ENCODE measurements around the gene CD274. TPM values are rescaled to one million over a fixed set of nuclear protein-coding genes. Genes with fewer than 3 reads are reported as not detected.
"Not testable (repeated sequence)": the region's sequence is repeated elsewhere in the genome, so short reads cannot be mapped to it uniquely, and the experiment has no call there.

Gene CD274
- total and polyA plus RNA-seq, 2 experiments from 2014 or later, result 0.07 TPM; not detected in 1

GRCh38 chr9:5459289-5459829 is 9.0 kb downstream of the CD274 start:
- Histone ChIP-seq H3K79me2 (no peaks in the 10 kb centered on the region), H3K36me3 (replicated peaks; ENCODE audit: insufficient read depth, low read depth) (no peaks in the 10 kb centered on the region), H3K4me1 (ENCODE audit: insufficient read depth) (no peaks in the 10 kb centered on the region), H2AFZ (no peak overlapping the region), H3K9me2 (replicated peaks; ENCODE audit: insufficient read depth) (no peaks in the 10 kb centered on the region), H3K27ac (no peak overlapping the region), H3K9me3 (ENCODE audit: low read depth) (no peaks in the 10 kb centered on the region), H4K20me1 (ENCODE audit: insufficient read depth, poor library complexity, severe bottlenecking) (no peaks in the 10 kb centered on the region), H3K4me2 (no peak overlapping the region), H3K4me3 (no peak overlapping the region), H3K27me3 (no peaks in the 10 kb centered on the region)
- WGBS (ENCODE audit: low lambda C conversion rate, missing lambda C conversion rate), result 83% methylated on average over 4 of the region's 4 CpGs
- DNase-seq (ENCODE audit: low spot score), result no peak
- TF ChIP-seq EZH2phosphoT487 (IDR thresholded peaks at IDR 0.05; ENCODE audit: low read depth, severe bottlenecking, unreplicated experiment) (no peak), EZH2 (IDR thresholded peaks at IDR 0.05; ENCODE audit: borderline replicate concordance) (no peak), CTCF (IDR thresholded peaks at IDR 0.05; ENCODE audit: poor library complexity) (no peak)

- WGBS (ENCODE audit: low lambda C conversion rate, missing lambda C conversion rate), result 100% methylated on average over 1 of the region's 1 CpG
- Histone ChIP-seq H3K27ac (no peak overlapping the region), H3K9me2 (replicated peaks; ENCODE audit: insufficient read depth) (no peaks in the 10 kb centered on the region)
Observed at GRCh38 chr9:5460157-5460556, 9.8 kb downstream of the CD274 start.

GRCh38 chr9:5464831-5465330 is 14.5 kb downstream of the CD274 start:
- 91% methylated on average over 4 of the region's 4 CpGs for WGBS (ENCODE audit: low lambda C conversion rate, missing lambda C conversion rate)
- not testable (repeated sequence) for H3K27ac ChIP-seq; H3K9me3 ChIP-seq (ENCODE audit: low read depth)

More at GRCh38 chr9:5460157-5460556, 9.8 kb downstream of the CD274 start:
- no peaks in the 10 kb centered on the region for H3K4me1 ChIP-seq (ENCODE audit: insufficient read depth)
- H3K36me3 ChIP-seq (replicated peaks; ENCODE audit: insufficient read depth, low read depth), result no peaks in the 10 kb centered on the region
- TF ChIP-seq EZH2 (IDR thresholded peaks at IDR 0.05; ENCODE audit: borderline replicate concordance) (no peak), EZH2phosphoT487 (IDR thresholded peaks at IDR 0.05; ENCODE audit: low read depth, severe bottlenecking, unreplicated experiment) (no peak), CTCF (IDR thresholded peaks at IDR 0.05; ENCODE audit: poor library complexity) (no peak)
- no peaks in the 10 kb centered on the region for H4K20me1 ChIP-seq (ENCODE audit: insufficient read depth, poor library complexity, severe bottlenecking)
- no peak for DNase-seq (ENCODE audit: low spot score)
- no peak overlapping the region for H2AFZ ChIP-seq
- no peak overlapping the region for H3K4me3 ChIP-seq
- H3K27me3 ChIP-seq, result no peaks in the 10 kb centered on the region
- no peaks in the 10 kb centered on the region for H3K79me2 ChIP-seq
- H3K4me2 ChIP-seq, result no peak overlapping the region
- H3K9me3 ChIP-seq (ENCODE audit: low read depth), result no peaks in the 10 kb centered on the region

GRCh38 chr9:5466005-5466404 is 15.7 kb downstream of the CD274 start:
- Histone ChIP-seq H3K9me2 (replicated peaks; ENCODE audit: insufficient read depth) (no peaks in the 10 kb centered on the region), H3K36me3 (replicated peaks; ENCODE audit: insufficient read depth, low read depth) (no peaks in the 10 kb centered on the region), H3K27me3 (no peaks in the 10 kb centered on the region), H4K20me1 (ENCODE audit: insufficient read depth, poor library complexity, severe bottlenecking) (no peaks in the 10 kb centered on the region), H3K79me2 (no peaks in the 10 kb centered on the region), H2AFZ (no peak overlapping the region), H3K9me3 (ENCODE audit: low read depth) (no peaks in the 10 kb centered on the region), H3K27ac (no peak overlapping the region), H3K4me2 (no peak overlapping the region), H3K4me1 (ENCODE audit: insufficient read depth) (no peaks in the 10 kb centered on the region), H3K4me3 (no peak overlapping the region)
- 82% methylated on average over 1 of the region's 1 CpG for WGBS (ENCODE audit: low lambda C conversion rate, missing lambda C conversion rate)
- TF ChIP-seq EZH2 (IDR thresholded peaks at IDR 0.05; ENCODE audit: borderline replicate concordance), result no peak
- TF ChIP-seq CTCF (IDR thresholded peaks at IDR 0.05; ENCODE audit: poor library complexity), result no peak
- TF ChIP-seq EZH2phosphoT487 (IDR thresholded peaks at IDR 0.05; ENCODE audit: low read depth, severe bottlenecking, unreplicated experiment), result no peak
- DNase-seq (ENCODE audit: low spot score), result no peak

More at GRCh38 chr9:5464831-5465330, 14.5 kb downstream of the CD274 start:
- H3K4me3 ChIP-seq; H3K4me1 ChIP-seq (ENCODE audit: insufficient read depth); H3K9me2 ChIP-seq (replicated peaks; ENCODE audit: insufficient read depth); H3K4me2 ChIP-seq; DNase-seq (ENCODE audit: low spot score); H2AFZ ChIP-seq; H3K27me3 ChIP-seq; H3K36me3 ChIP-seq (replicated peaks; ENCODE audit: insufficient read depth, low read depth); H4K20me1 ChIP-seq (ENCODE audit: insufficient read depth, poor library complexity, severe bottlenecking); H3K79me2 ChIP-seq: not testable (repeated sequence)
